GM18508 (cell line): ENCODE measurements around the gene RNF5.
"Not testable (repeated sequence)": the region's sequence is repeated elsewhere in the genome, so short reads cannot be mapped to it uniquely, and the experiment has no call there.

Experiments
- ATAC-seq: cut with Tn5 transposase; IDR thresholded peaks from one replicate; pipeline ENCODE4 v1.9.1; 2021; ENCODE audit warnings: moderate number of reproducible peaks; ENCODE audit not compliant: insufficient read depth, unreplicated experiment

Gene RNF5

GRCh38 chr6:32177788-32178546 is at the start of gene RNF5:
TSS of gene RNF5 (plus strand) at chr6:32178405. CDS start at chr6:32178512, 107 bp downstream.
- ATAC-seq: peak; percentile 83

GRCh38 chr6:32128751-32129296 is 49.4 kb upstream of the RNF5 start:
- no peak for ATAC-seq

GRCh38 chr6:32129297-32130088 is 48.7 kb upstream of the RNF5 start:
- no peak for ATAC-seq

- no peak for ATAC-seq
These were observed 46.7 kb upstream of the RNF5 start for GRCh38 chr6:32131439-32131948.

GRCh38 chr6:32132110-32132509 is 46.1 kb upstream of the RNF5 start:
- no peak for ATAC-seq

- no peak for ATAC-seq
These were observed 44.4 kb upstream of the RNF5 start for GRCh38 chr6:32133786-32134185.

GRCh38 chr6:32137454-32137853 is 40.8 kb upstream of the RNF5 start:
- ATAC-seq: no peak

- ATAC-seq: no peak
These were observed 38.6 kb upstream of the RNF5 start for GRCh38 chr6:32139590-32139989.

- no peak for ATAC-seq
These were observed 37.7 kb upstream of the RNF5 start for GRCh38 chr6:32140420-32141046.

GRCh38 chr6:32144238-32144637 is 34.0 kb upstream of the RNF5 start:
- ATAC-seq: not testable (repeated sequence)

GRCh38 chr6:32146287-32146686 is 31.9 kb upstream of the RNF5 start:
- no peak for ATAC-seq

- ATAC-seq: no peak
These were observed 31.5 kb upstream of the RNF5 start for GRCh38 chr6:32146687-32147086.

GRCh38 chr6:32147401-32148132 is 30.6 kb upstream of the RNF5 start:
- no peak for ATAC-seq

GRCh38 chr6:32148289-32149091 is 29.7 kb upstream of the RNF5 start:
- no peak for ATAC-seq

- no peak for ATAC-seq
These were observed 29.0 kb upstream of the RNF5 start for GRCh38 chr6:32149092-32149755.

GRCh38 chr6:32149932-32150870 is 28.0 kb upstream of the RNF5 start:
- no peak for ATAC-seq

- no peak for ATAC-seq
These were observed 26.9 kb upstream of the RNF5 start for GRCh38 chr6:32151181-32151862.
